G401.6 (cell line): ENCODE results near the gene TBC1D22A.

Experiments
- FAIRE-seq: peaks from 2 replicates; lab custom pipeline; 2012; peaks lifted over from hg19 to GRCh38; lab: Jason Lieb, UNC

TBC1D22A gene

GRCh38 chr22:46861468-46862367 is 99.3 kb downstream of the TBC1D22A start:
- no peak for FAIRE-seq

GRCh38 chr22:46862418-46863324 is 100.2 kb downstream of the TBC1D22A start:
- no peak for FAIRE-seq

- no peak for FAIRE-seq
Measured at GRCh38 chr22:46863794-46864193, 101.3 kb downstream of the TBC1D22A start.

- no peak for FAIRE-seq
Measured at GRCh38 chr22:46864314-46865051, 102.0 kb downstream of the TBC1D22A start.

- FAIRE-seq: no peak
Measured at GRCh38 chr22:46865052-46865434, 102.6 kb downstream of the TBC1D22A start.

GRCh38 chr22:46865642-46866041 is 103.2 kb downstream of the TBC1D22A start:
- no peak for FAIRE-seq

GRCh38 chr22:46866591-46866990 is 104.1 kb downstream of the TBC1D22A start:
- FAIRE-seq: no peak

GRCh38 chr22:46867106-46867505 is 104.7 kb downstream of the TBC1D22A start:
- FAIRE-seq: no peak

- no peak for FAIRE-seq
Measured at GRCh38 chr22:46869329-46869728, 106.9 kb downstream of the TBC1D22A start.

GRCh38 chr22:46869831-46870441 is 107.5 kb downstream of the TBC1D22A start:
- FAIRE-seq: no peak

GRCh38 chr22:46871826-46872225 is 109.4 kb downstream of the TBC1D22A start:
- peak; percentile 8 for FAIRE-seq

GRCh38 chr22:46875089-46875488 is 112.6 kb downstream of the TBC1D22A start:
- FAIRE-seq: no peak

GRCh38 chr22:46876357-46876934 is 114.0 kb downstream of the TBC1D22A start:
- FAIRE-seq: no peak

GRCh38 chr22:46878191-46878948 is 115.9 kb downstream of the TBC1D22A start:
- FAIRE-seq: no peak

- no peak for FAIRE-seq
Measured at GRCh38 chr22:46879083-46879482, 116.6 kb downstream of the TBC1D22A start.

- no peak for FAIRE-seq
Measured at GRCh38 chr22:46881373-46882118, 119.1 kb downstream of the TBC1D22A start.

GRCh38 chr22:46883092-46883910 is 120.9 kb downstream of the TBC1D22A start:
- FAIRE-seq: no peak

- FAIRE-seq: no peak
Measured at GRCh38 chr22:46884365-46884764, 121.9 kb downstream of the TBC1D22A start.

- no peak for FAIRE-seq
Measured at GRCh38 chr22:46887978-46888377, 125.5 kb downstream of the TBC1D22A start.
